GM19193 (cell line): Measurements from ENCODE around the gene LENG9.

Source experiments
- POLR2A ChIP-seq: IDR thresholded peaks from 4 replicates; pipeline ENCODE4 v1.6.1; 2011; ENCODE audit not compliant: insufficient read depth, insufficient read length; ENCODE audit errors: extremely low read depth

LENG9 gene

GRCh38 chr19:54459282-54460229 is 4.0 kb downstream of the LENG9 start:
- no peak for TF ChIP-seq POLR2A

DNA sequence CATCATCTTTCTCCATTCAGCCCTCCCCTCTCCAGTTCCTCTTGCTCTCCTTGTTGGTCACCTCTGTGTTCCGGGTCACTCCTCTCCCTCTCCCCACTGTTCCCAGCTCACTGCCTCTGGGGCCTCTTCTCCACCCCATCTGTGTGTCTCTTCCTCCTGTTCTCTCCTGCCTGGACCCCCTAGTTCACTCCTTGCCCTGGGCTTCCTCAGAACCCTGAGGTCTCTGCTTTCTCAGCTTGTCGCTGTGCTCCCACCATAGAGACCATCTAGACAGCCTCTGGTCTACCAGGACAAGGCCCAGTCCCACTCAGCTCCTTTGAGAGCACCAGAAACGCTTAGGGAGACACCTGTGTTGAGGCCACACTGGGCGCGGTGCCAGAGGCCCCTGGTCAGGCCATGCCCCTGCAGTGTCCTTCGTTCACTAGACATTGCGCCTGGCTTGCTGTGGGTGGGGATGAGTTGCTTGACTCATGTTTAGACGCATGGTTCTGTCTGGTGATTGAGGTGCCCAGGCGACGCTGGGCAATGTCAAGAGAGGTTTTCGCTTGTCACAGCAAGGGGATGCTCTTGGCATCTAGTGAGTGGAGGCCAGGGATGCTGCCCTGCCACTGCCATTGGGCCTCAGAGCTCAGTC is 4.8 kb downstream of the LENG9 start:
- TF ChIP-seq POLR2A, result no peak

GRCh38 chr19:54457773-54458647 is 5.6 kb downstream of the LENG9 start:
- no peak for TF ChIP-seq POLR2A

- TF ChIP-seq POLR2A, result no peak
Observed at GRCh38 chr19:54456423-54457373, 6.9 kb downstream of the LENG9 start.

DNA sequence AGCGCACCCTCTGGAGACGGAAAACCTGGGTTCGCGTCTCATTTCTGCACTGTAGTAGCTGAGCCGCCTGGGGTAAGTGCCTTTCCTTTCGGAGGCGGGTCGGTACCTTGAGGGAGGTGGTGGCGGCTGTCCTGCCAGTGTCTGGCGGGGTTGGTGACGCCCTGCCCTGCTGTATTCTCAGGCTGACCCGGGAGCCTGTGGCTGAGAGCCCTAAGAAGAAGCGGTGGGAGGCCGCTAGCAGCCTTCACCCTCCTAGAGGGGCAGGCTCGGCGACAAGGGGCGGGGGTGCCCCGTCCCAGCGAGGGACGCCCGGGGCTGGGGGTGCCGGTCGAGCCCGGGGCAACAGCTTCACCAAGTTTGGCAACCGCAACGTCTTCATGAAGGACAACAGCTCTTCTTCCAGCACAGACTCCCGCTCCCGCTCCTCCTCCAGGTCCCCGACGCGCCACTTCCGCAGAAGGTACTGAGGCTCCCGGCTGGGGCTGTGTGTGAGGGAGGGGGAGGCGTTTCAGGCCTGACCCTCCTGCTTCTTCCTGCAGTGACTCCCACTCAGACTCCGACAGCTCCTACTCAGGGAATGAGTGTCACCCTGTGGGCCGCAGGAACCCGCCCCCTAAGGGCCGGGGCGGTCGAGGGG is 7.7 kb downstream of the LENG9 start:
- no peak for TF ChIP-seq POLR2A

- TF ChIP-seq POLR2A, result no peak
Observed at GRCh38 chr19:54454781-54455675, 8.6 kb downstream of the LENG9 start.

DNA sequence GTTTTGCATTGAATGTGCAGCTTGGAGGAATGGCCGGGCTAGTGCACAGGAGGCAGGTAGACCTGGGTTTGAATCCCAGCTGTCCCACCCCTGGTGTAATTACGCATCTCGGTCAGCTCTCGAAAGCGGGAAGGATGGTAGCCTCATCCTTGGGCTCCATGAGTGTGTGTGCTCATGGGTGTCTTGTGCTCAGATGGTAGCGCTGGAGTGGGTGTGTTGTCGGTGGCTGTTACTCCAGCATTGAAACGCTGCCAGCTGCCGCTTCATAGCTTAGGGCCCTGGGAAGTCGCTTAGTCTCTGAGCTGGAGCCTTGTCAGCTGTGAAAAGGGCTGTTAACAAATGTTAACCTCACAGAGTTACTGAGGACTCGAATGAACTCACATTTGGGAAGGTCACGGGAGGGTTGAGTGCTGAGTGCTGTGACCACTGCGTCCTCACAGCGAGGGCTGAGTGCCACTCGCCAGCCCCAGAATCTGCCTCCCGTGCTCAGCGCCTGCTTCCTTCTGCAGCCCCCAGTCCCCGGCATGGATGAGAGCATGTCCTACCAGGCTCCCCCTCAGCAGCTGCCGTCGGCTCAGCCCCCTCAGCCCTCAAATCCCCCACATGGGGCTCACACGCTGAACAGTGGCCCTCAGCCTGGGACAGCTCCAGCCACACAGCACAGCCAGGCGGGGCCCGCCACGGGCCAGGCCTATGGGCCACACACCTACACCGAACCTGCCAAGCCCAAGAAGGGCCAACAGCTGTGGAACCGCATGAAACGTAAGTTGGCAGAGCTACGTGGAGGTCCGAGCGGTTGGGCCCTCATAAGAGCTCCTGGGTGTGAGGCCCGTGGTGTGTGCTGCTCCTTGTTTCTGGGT is 9.4 kb downstream of the LENG9 start:
- peak; percentile 11 for TF ChIP-seq POLR2A

- no peak for TF ChIP-seq POLR2A
Observed at GRCh38 chr19:54452626-54453025, 11.0 kb downstream of the LENG9 start.

- no peak for TF ChIP-seq POLR2A
Observed at GRCh38 chr19:54451997-54452396, 11.6 kb downstream of the LENG9 start.

GRCh38 chr19:54451331-54451871 is 12.2 kb downstream of the LENG9 start:
- TF ChIP-seq POLR2A, result no peak

- no peak for TF ChIP-seq POLR2A
Observed at GRCh38 chr19:54449701-54450069, 13.9 kb downstream of the LENG9 start.

- peak; percentile 98 for TF ChIP-seq POLR2A
Observed at GRCh38 chr19:54448774-54449700, 14.5 kb downstream of the LENG9 start, which contains the start of gene LENG8. Gene LENG8, plus strand, starts transcription at chr19:54449199. Its CDS starts 2,146 bp downstream, at chr19:54451345.
